ENCODE measurements around the gene ROS1.
A peak's percentile ranks its signal among the peaks of the same experiment; 100 is the strongest.

ROS1 gene

GRCh38 chr6:117311726-117312125 lies 114.0 kb downstream of the ROS1 start:
- DNase-seq (ENCODE audit: low spot score), result no peak
- no peak for FAIRE-seq

- FAIRE-seq, result no peak
- DNase-seq (ENCODE audit: low spot score), result no peak
Measured at GRCh38 chr6:117311310-117311709, 114.4 kb downstream of the ROS1 start.

GRCh38 chr6:117309611-117310010 lies 116.1 kb downstream of the ROS1 start:
- no peak for FAIRE-seq

GRCh38 chr6:117309069-117309468 lies 116.7 kb downstream of the ROS1 start:
- FAIRE-seq, result no peak
- DNase-seq (ENCODE audit: low spot score), result no peak

More at GRCh38 chr6:117309611-117310010, 116.1 kb downstream of the ROS1 start:
- DNase-seq (ENCODE audit: low spot score), result no peak

GRCh38 chr6:117307655-117308054 lies 118.1 kb downstream of the ROS1 start:
- DNase-seq (ENCODE audit: low spot score) (no peak), FAIRE-seq (no peak)

- DNase-seq (ENCODE audit: low spot score) (no peak), FAIRE-seq (no peak)
Measured at GRCh38 chr6:117306227-117306790, 119.4 kb downstream of the ROS1 start.

- FAIRE-seq, result no peak
- DNase-seq (ENCODE audit: low spot score), result no peak
Measured at GRCh38 chr6:117304446-117304845, 121.3 kb downstream of the ROS1 start.

GRCh38 chr6:117303323-117303722 lies 122.4 kb downstream of the ROS1 start:
- no peak for DNase-seq (ENCODE audit: low spot score)
- FAIRE-seq, result no peak

GRCh38 chr6:117298941-117299340 lies 126.8 kb downstream of the ROS1 start:
- FAIRE-seq, result no peak
- no peak for DNase-seq (ENCODE audit: low spot score)

- DNase-seq (ENCODE audit: low spot score), result no peak
- no peak for FAIRE-seq
Measured at GRCh38 chr6:117290173-117290846, 135.4 kb downstream of the ROS1 start.

- no peak for DNase-seq (ENCODE audit: low spot score)
- FAIRE-seq, result no peak
Measured at GRCh38 chr6:117288083-117288715, 137.5 kb downstream of the ROS1 start.

- no peak for DNase-seq (ENCODE audit: low spot score)
Measured at GRCh38 chr6:117280922-117281321, 144.8 kb downstream of the ROS1 start.

GRCh38 chr6:117276778-117277316 lies 148.9 kb downstream of the ROS1 start:
- DNase-seq (ENCODE audit: low spot score) (no peak), FAIRE-seq (no peak)

More at GRCh38 chr6:117280922-117281321, 144.8 kb downstream of the ROS1 start:
- no peak for FAIRE-seq

- no peak for FAIRE-seq
Measured at GRCh38 chr6:117275711-117276110, 150.0 kb downstream of the ROS1 start.

GRCh38 chr6:117275205-117275604 lies 150.5 kb downstream of the ROS1 start:
- DNase-seq (ENCODE audit: low spot score) (no peak), FAIRE-seq (no peak)

More at GRCh38 chr6:117275711-117276110, 150.0 kb downstream of the ROS1 start:
- DNase-seq (ENCODE audit: low spot score), result no peak

- FAIRE-seq, result no peak
- no peak for DNase-seq (ENCODE audit: low spot score)
Measured at GRCh38 chr6:117272891-117273290, 152.9 kb downstream of the ROS1 start.

- DNase-seq (ENCODE audit: low spot score) (no peak), FAIRE-seq (no peak)
Measured at GRCh38 chr6:117272032-117272866, 153.5 kb downstream of the ROS1 start.

- no peak for FAIRE-seq
- peak; percentile 20 for DNase-seq (ENCODE audit: low spot score)
Measured at GRCh38 chr6:117270843-117271507, 154.8 kb downstream of the ROS1 start.

- peak; percentile 46 for DNase-seq (ENCODE audit: low spot score)
- FAIRE-seq, result no peak
Measured at GRCh38 chr6:117270055-117270842, 155.5 kb downstream of the ROS1 start.

GRCh38 chr6:117269638-117270054 lies 156.1 kb downstream of the ROS1 start:
- FAIRE-seq, result no peak

More at GRCh38 chr6:117269638-117270054, 156.1 kb downstream of the ROS1 start:
- no peak for DNase-seq (ENCODE audit: low spot score)
